Body of pancreas (tissue), 4 donors: ENCODE data around the gene ADORA1. TPM values are rescaled to one million over a fixed set of nuclear protein-coding genes. Genes with fewer than 3 reads are reported as not detected.

ENCODE experiments used
- ATAC-seq: fragments of 150-250 bp; one replicate; pipeline ENCODE4 v1.9.1; 2016
- DNase-seq, 4 donors: peaks; one replicate each; pipeline ENCODE4 v3.0.0-alpha.2; 2019
- H3K27ac ChIP-seq, 4 donors: fragments of 200-600 bp; sonication (generic); 1 replicate in 3 of 4; 2 replicates in 1 of 4; pipeline versions ENCODE4 v1.5.1 to v1.6.1; 2016 to 2019; ENCODE audit warnings: mild to moderate bottlenecking in 1 of 4, mixed read lengths in 1 of 4, moderate library complexity in 1 of 4
- H3K27me3 ChIP-seq, 2 donors: fragments of 200-600 bp; sonication (generic); one replicate each; pipeline ENCODE4 v1.6.0; 2016; ENCODE audit warnings: mild to moderate bottlenecking in 1 of 2
- H3K36me3 ChIP-seq, 2 donors: fragments of 200-600 bp; sonication (generic); replicated peaks in 1 of 2; 2 replicates each; pipeline ENCODE4 v1.5.1; 2016; ENCODE audit warnings: low read depth in 2 of 2; ENCODE audit not compliant: insufficient read depth in 1 of 2
- H3K4me1 ChIP-seq: fragments of 200-600 bp; sonication (generic); one replicate; pipeline ENCODE4 v1.6.0; 2016
- H3K4me3 ChIP-seq, 2 donors: fragments of 200-600 bp; sonication (generic); 1 replicate in 1 of 2; 2 replicates in 1 of 2; pipeline ENCODE4 v1.5.1; 2016 to 2019
- H3K9me3 ChIP-seq, 3 donors: fragments of 200-600 bp; sonication (generic); 1 replicate in 2 of 3; 2 replicates in 1 of 3; pipeline ENCODE4 v1.5.1; 2016
- POLR2A ChIP-seq, 3 donors: fragments of 450-650 bp; IDR thresholded peaks; one replicate each; pipeline ENCODE4 v1.6.1; 2016; ENCODE audit warnings: antibody characterized with exemption in 3 of 3, mild to moderate bottlenecking in 2 of 3
- WGBS, 2 donors: methylation state at CpG; one replicate each; pipeline ENCODE4 v1.1.5; 2017; 5-methylcytosine and 5-hydroxymethylcytosine counted together
- intact Hi-C: fragments of 100-400 bp; cut with DNase I; formaldehyde crosslinking; loops from one replicate; pipeline ENCODE4 v1.15.1; 2023
- total RNA-seq, 2 donors: library from RNA; depleted of rRNA; stranded (reverse); fragments of >200 nt; gene quantifications; one replicate each; pipeline ENCODE4 v1.1.0, GENCODE V29; 2016
- TF ChIP-seq, protein P1 (sequence below), 7 experiments: fragments of 450-650 bp in 4 of 7; fragments of 200-600 bp in 3 of 7; sonication (generic) in 3 of 7; IDR thresholded peaks; one replicate each; pipeline ENCODE4 v1.5.1; 2016 to 2019; ENCODE audit warnings: antibody characterized with exemption in 7 of 7

Gene ADORA1
- total RNA-seq, 2 donors from 2014 or later = 16.1 to 21.1 TPM

- TF ChIP-seq, protein P1, sequence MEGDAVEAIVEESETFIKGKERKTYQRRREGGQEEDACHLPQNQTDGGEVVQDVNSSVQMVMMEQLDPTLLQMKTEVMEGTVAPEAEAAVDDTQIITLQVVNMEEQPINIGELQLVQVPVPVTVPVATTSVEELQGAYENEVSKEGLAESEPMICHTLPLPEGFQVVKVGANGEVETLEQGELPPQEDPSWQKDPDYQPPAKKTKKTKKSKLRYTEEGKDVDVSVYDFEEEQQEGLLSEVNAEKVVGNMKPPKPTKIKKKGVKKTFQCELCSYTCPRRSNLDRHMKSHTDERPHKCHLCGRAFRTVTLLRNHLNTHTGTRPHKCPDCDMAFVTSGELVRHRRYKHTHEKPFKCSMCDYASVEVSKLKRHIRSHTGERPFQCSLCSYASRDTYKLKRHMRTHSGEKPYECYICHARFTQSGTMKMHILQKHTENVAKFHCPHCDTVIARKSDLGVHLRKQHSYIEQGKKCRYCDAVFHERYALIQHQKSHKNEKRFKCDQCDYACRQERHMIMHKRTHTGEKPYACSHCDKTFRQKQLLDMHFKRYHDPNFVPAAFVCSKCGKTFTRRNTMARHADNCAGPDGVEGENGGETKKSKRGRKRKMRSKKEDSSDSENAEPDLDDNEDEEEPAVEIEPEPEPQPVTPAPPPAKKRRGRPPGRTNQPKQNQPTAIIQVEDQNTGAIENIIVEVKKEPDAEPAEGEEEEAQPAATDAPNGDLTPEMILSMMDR (IDR thresholded peaks at IDR 0.05) = no peak
- no peak for TF ChIP-seq POLR2A (IDR thresholded peaks at IDR 0.05)
- Histone ChIP-seq H3K27me3 (no peaks in the 10 kb centered on the region), H3K4me1 (peaks cover 19% of the 10 kb centered on the region), H3K36me3 (no peaks in the 10 kb centered on the region), H3K4me3 (no peak overlapping the region), H3K9me3 (no peaks in the 10 kb centered on the region), H3K27ac (no peak overlapping the region)
- intact Hi-C loops = no loop called here
- ATAC-seq (no peak), DNase-seq (no peak)
- 73 to 74% methylated on average over 2 of the region's 2 CpGs for WGBS, 2 donors
Observed at GRCh38 chr1:203183828-203184227, 56.3 kb downstream of the ADORA1 start.

GRCh38 chr1:203184467-203184866 lies 56.9 kb downstream of the ADORA1 start:
- 88 to 100% methylated on average over 3 to 4 of the region's 4 CpGs for WGBS, 2 donors
- no peak for ATAC-seq

DNA sequence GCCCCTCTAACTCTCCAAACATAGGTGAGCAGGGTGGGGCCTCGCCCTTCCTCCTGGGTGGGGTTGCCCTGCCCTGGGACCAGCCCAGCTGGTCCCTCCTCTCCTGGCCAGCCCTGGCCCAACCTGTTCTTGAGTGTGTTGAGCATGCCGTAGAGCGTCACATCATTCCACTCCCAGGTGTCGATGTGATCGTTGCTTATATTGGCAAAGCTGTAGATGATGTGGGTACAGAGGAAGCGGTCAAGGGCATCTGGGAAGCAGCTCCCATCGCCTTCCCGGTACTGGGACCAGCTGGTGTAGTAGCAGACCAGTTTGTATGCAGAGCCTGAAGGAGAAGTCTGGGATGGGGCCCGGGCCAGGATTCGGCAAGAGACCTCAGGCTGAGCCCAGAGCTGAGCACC lies 57.5 kb downstream of the ADORA1 start:
- 76 to 78% methylated on average over 10 of the region's 10 CpGs for WGBS, 2 donors
- no peaks in the 10 kb centered on the region for H3K9me3 ChIP-seq
- intact Hi-C loops = no loop called here
- H3K4me3 ChIP-seq = no peak overlapping the region
- peaks cover 14% of the 10 kb centered on the region for H3K4me1 ChIP-seq
- no peaks in the 10 kb centered on the region for H3K36me3 ChIP-seq
- ATAC-seq (no peak), DNase-seq (peak in 1 of 4 donors; percentile 7)
- H3K27ac ChIP-seq = no peak overlapping the region
- TF ChIP-seq POLR2A (IDR thresholded peaks at IDR 0.05) = no peak
- TF ChIP-seq, protein P1 (IDR thresholded peaks at IDR 0.05) = no peak
- H3K27me3 ChIP-seq = no peaks in the 10 kb centered on the region

More at GRCh38 chr1:203184467-203184866, 56.9 kb downstream of the ADORA1 start:
- no peak for TF ChIP-seq POLR2A (IDR thresholded peaks at IDR 0.05)
- TF ChIP-seq, protein P1 (IDR thresholded peaks at IDR 0.05) = no peak
- intact Hi-C loops = no loop called here
- peaks cover 15% of the 10 kb centered on the region for H3K4me1 ChIP-seq
- no peaks in the 10 kb centered on the region for H3K36me3 ChIP-seq
- no peak overlapping the region for H3K27ac ChIP-seq
- DNase-seq = no peak
- H3K9me3 ChIP-seq = no peaks in the 10 kb centered on the region
- H3K4me3 ChIP-seq = no peak overlapping the region
- no peaks in the 10 kb centered on the region for H3K27me3 ChIP-seq

- no peaks in the 10 kb centered on the region for H3K9me3 ChIP-seq
- H3K4me1 ChIP-seq = peaks cover 14% of the 10 kb centered on the region
- ATAC-seq (no peak), DNase-seq (peak in 1 of 4 donors; percentile 5)
- WGBS, 2 donors = 81 to 82% methylated on average over 4 of the region's 4 CpGs
- H3K36me3 ChIP-seq = no peaks in the 10 kb centered on the region
- TF ChIP-seq POLR2A (IDR thresholded peaks at IDR 0.05) = no peak
- TF ChIP-seq, protein P1 (IDR thresholded peaks at IDR 0.05) = no peak
- intact Hi-C loops = no loop called here
- H3K27me3 ChIP-seq = no peaks in the 10 kb centered on the region
- peak overlapping the region in 1 of 4 donors; percentile 54 for H3K27ac ChIP-seq
- H3K4me3 ChIP-seq = no peak overlapping the region
Observed at GRCh38 chr1:203185585-203185984, 58.1 kb downstream of the ADORA1 start.

GRCh38 chr1:203186091-203186445 lies 58.5 kb downstream of the ADORA1 start:
- intact Hi-C loops = no loop called here
- H3K9me3 ChIP-seq = no peaks in the 10 kb centered on the region
- H3K4me1 ChIP-seq = peaks cover 14% of the 10 kb centered on the region
- no peak for ATAC-seq
- H3K36me3 ChIP-seq = no peaks in the 10 kb centered on the region
- 78 to 81% methylated on average over 5 of the region's 5 CpGs for WGBS, 2 donors
- H3K27me3 ChIP-seq = no peaks in the 10 kb centered on the region
- no peak for DNase-seq
- peak overlapping the region in 3 of 4 donors; percentile 51 to 72 (median 54) for H3K27ac ChIP-seq
- TF ChIP-seq, protein P1 (IDR thresholded peaks at IDR 0.05) = no peak
- TF ChIP-seq POLR2A (IDR thresholded peaks at IDR 0.05) = no peak
- no peak overlapping the region for H3K4me3 ChIP-seq
